Measurements from ENCODE around the gene AARS1.

The AARS1 gene

DNA sequence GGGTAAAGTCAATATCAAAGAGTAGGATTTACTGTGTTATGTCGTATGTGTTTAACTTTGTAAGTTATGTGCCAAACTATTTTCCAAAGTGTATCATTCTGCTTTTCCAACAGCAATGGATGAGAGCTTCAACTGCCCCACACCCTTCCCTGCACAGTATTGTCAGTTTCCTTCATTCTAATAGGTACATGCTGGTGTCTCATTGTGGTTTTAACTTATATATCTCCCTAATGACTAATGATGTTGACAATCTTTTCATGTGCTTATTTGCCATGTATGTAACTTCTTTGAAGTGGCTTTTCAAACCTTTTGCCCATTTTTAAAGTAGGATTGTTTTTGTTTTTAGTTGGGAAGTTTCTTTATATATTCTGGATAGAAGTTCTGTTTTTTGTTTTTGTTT lies 13.4 kb upstream of the AARS1 start:
- H3K79me2 ChIP-seq (ENCODE audit: insufficient read depth, low read length) = peaks cover 74% of the 10 kb centered on the region
- H3K4me3 ChIP-seq (ENCODE audit: insufficient read depth, low read length, poor library complexity, severe bottlenecking) = no peak overlapping the region
- no peak overlapping the region for H3K4me2 ChIP-seq (ENCODE audit: low read depth, low read length, poor library complexity, severe bottlenecking)
- no peaks in the 10 kb centered on the region for H3K9me2 ChIP-seq (replicated peaks; ENCODE audit: insufficient read depth, low read length)
- H3K9ac ChIP-seq (ENCODE audit: low read length) = no peak overlapping the region
- peaks cover 11% of the 10 kb centered on the region; the same call in 1 of the 2 replicates for H3K9me3 ChIP-seq (ENCODE audit: insufficient read depth, low read length)
- H3F3A ChIP-seq (ENCODE audit: insufficient read depth) = 0 out of 2 replicates have a peak, but pooled peaks cover 4% of the 10 kb centered on the region
- no peak overlapping the region for H2AFZ ChIP-seq (ENCODE audit: low read depth, low read length, severe bottlenecking)
- no peak overlapping the region for H3K27ac ChIP-seq (ENCODE audit: low read depth, low read length)
- H3K36me3 ChIP-seq (ENCODE audit: low read length) = peaks cover 13% of the 10 kb centered on the region
- no peaks in the 10 kb centered on the region for H3K27me3 ChIP-seq (ENCODE audit: low read length)
- no peak for TF ChIP-seq CTCF (IDR thresholded peaks at IDR 0.05; ENCODE audit: insufficient read depth, low read length, poor library complexity, severe bottlenecking)
- TF ChIP-seq EZH2phosphoT487 (conservative IDR thresholded peaks at IDR 0.05; ENCODE audit: low read length) = no peak
- no peaks in the 10 kb centered on the region for H4K20me1 ChIP-seq (ENCODE audit: low read depth, low read length)

DNA sequence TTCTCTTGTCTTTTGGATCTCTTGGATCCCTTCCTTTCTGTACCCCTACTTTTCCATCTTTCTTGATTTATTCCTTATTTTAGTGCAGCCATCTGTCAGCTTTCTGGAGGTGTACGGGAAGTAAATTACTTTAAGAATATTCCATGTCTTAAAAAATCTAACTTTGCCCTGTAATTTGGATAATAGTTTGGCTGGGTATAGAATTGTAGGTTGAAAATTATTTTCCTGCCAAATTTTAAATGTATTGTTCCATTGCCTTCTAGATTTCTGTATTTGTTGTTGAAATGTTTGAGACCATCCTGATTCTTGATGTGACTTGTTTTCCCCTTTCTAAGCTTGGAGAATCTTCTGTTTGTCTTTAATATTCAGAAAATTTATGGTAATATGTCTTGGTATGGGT lies 11.8 kb upstream of the AARS1 start:
- Histone ChIP-seq H2AFZ (ENCODE audit: low read depth, low read length, severe bottlenecking) (no peak overlapping the region), H3K4me3 (ENCODE audit: insufficient read depth, low read length, poor library complexity, severe bottlenecking) (no peak overlapping the region), H3K79me2 (ENCODE audit: insufficient read depth, low read length) (peaks cover 58% of the 10 kb centered on the region)

DNA sequence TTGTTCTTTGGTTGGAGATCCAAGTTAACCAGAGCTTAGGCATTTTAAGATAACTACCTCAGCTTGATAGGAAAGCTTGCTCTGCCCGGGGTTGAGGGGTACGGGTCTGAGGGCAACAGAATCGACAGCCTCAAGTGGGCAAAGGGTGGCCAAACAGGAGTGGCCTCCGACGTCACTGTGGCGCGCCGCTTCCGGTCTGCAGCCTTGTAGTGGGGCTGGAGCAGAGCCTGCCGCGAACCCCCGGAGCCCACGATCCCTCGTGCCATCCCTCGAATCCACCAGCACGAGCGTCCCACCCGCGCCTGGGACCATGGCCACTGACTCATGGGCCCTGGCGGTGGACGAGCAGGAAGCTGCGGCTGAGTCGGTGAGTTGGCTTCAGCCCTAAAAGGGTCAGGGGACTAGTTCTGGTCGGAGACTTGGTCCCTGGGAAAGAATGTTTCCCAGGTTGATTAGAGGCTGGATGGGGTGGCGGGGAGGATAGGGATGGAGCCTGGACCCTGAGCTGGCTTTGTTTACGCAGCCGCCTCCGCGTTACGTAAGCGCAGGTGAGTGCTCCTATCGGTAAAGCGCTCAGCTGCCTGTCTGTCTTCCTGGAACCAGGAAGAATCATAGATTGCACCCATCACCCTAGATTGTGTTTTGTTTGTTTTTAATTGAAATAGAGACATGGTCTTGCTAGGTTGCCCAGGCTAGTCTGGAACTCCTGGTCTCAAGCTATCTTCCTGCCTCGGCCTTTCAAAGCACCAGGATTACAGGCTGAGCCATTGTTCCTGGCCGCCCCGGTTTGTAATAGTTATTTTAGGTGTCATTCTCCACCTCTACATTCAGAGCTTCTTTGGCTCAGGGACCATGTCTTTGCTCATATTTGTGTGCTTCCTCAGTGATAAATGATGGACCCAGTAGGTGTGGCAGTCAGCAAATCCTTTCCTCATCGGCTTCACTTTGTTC lies 10.0 kb upstream of the AARS1 start, which contains the start of gene DDX19B:
TSS of gene DDX19B (plus strand) at position 199 of the 951 bp plus-strand sequence. CDS start at position 311, 112 bp downstream.
- Histone ChIP-seq H3K27me3 (ENCODE audit: low read length) (no peaks in the 10 kb centered on the region), H3K79me2 (ENCODE audit: insufficient read depth, low read length) (peaks cover 44% of the 10 kb centered on the region), H2AFZ (ENCODE audit: low read depth, low read length, severe bottlenecking) (peak within 1 kb of the TSS; percentile 98), H3K36me3 (ENCODE audit: low read length) (peaks cover 13% of the 10 kb centered on the region), H3K4me3 (ENCODE audit: insufficient read depth, low read length, poor library complexity, severe bottlenecking) (peak within 1 kb of the TSS; percentile 80), H3K9ac (ENCODE audit: low read length) (peak within 1 kb of the TSS; percentile 82), H3F3A (ENCODE audit: insufficient read depth) (no peaks in the 10 kb centered on the region), H3K9me2 (replicated peaks; ENCODE audit: insufficient read depth, low read length) (no peaks in the 10 kb centered on the region), H4K20me1 (ENCODE audit: low read depth, low read length) (no peaks in the 10 kb centered on the region), H3K27ac (ENCODE audit: low read depth, low read length) (peak within 1 kb of the TSS; percentile 47), H3K4me2 (ENCODE audit: low read depth, low read length, poor library complexity, severe bottlenecking) (peak within 1 kb of the TSS; percentile 75), H3K9me3 (ENCODE audit: insufficient read depth, low read length) (peaks cover 11% of the 10 kb centered on the region; the same call in 1 of the 2 replicates)
- TF ChIP-seq CTCF (IDR thresholded peaks at IDR 0.05; ENCODE audit: insufficient read depth, low read length, poor library complexity, severe bottlenecking) (no peak), EZH2phosphoT487 (conservative IDR thresholded peaks at IDR 0.05; ENCODE audit: low read length) (no peak)

More for the DNA sequence above, 11.8 kb upstream of the AARS1 start:
- H4K20me1 ChIP-seq (ENCODE audit: low read depth, low read length) = no peaks in the 10 kb centered on the region
- no peak overlapping the region for H3K9ac ChIP-seq (ENCODE audit: low read length)
- peaks cover 13% of the 10 kb centered on the region for H3K36me3 ChIP-seq (ENCODE audit: low read length)
- no peak overlapping the region for H3K4me2 ChIP-seq (ENCODE audit: low read depth, low read length, poor library complexity, severe bottlenecking)
- H3K27me3 ChIP-seq (ENCODE audit: low read length) = no peaks in the 10 kb centered on the region
- H3K9me2 ChIP-seq (replicated peaks; ENCODE audit: insufficient read depth, low read length) = no peaks in the 10 kb centered on the region
- H3F3A ChIP-seq (ENCODE audit: insufficient read depth) = 0 out of 2 replicates have a peak, but pooled peaks cover 4% of the 10 kb centered on the region
- TF ChIP-seq CTCF (IDR thresholded peaks at IDR 0.05; ENCODE audit: insufficient read depth, low read length, poor library complexity, severe bottlenecking) (no peak), EZH2phosphoT487 (conservative IDR thresholded peaks at IDR 0.05; ENCODE audit: low read length) (no peak)
- H3K9me3 ChIP-seq (ENCODE audit: insufficient read depth, low read length) = peaks cover 11% of the 10 kb centered on the region; the same call in 1 of the 2 replicates
- no peak overlapping the region for H3K27ac ChIP-seq (ENCODE audit: low read depth, low read length)
